B cell (primary cell): Measurements from ENCODE around the gene NLGN1. TPM values are rescaled to one million over a fixed set of nuclear protein-coding genes. Genes with fewer than 3 reads are reported as not detected.

Source experiments
- ATAC-seq: fragments of 200-7000 bp; cut with Tn5 transposase; one replicate; pipeline ENCODE4 v1.10.0; 2021; ENCODE audit warnings: low read depth, mild to moderate bottlenecking, moderate number of reproducible peaks, moderate library complexity
- CTCF ChIA-PET: fragments of 350-600 bp; sonication (Branson Sonifier 250); formaldehyde crosslinking; loops from one replicate; lab custom pipeline; 2021; ENCODE audit warnings: antibody characterized with exemption, inconsistent platforms; lab: Charles Lee
- POLR2A ChIA-PET: fragments of 350-600 bp; sonication (Branson Sonifier 250); formaldehyde crosslinking; loops from one replicate; lab custom pipeline; 2021; ENCODE audit warnings: antibody characterized with exemption; lab: Charles Lee
- DNase-seq: peaks from one replicate; pipeline ENCODE4 v3.0.0; 2013
- H2AFZ ChIP-seq: 2 replicates; pipeline ENCODE4 v1.6.1; 2012; ENCODE audit warnings: mild to moderate bottlenecking, low read depth, low read length; ENCODE audit not compliant: insufficient read depth, poor library complexity, severe bottlenecking
- H3K27ac ChIP-seq, 2 donors: 1 replicate in 1 of 2; 2 replicates in 1 of 2; pipeline ENCODE4 v1.5.1; 2012 to 2013; ENCODE audit warnings: low read length in 2 of 2, mild to moderate bottlenecking in 2 of 2, moderate library complexity in 1 of 2
- H3K27me3 ChIP-seq, 4 experiments: fragments of 200-600 bp in 1 of 4; sonication (generic) in 1 of 4; replicated peaks in 1 of 4; 1 replicate in 2 of 4; 2 replicates in 2 of 4; pipeline versions ENCODE4 v1.6.1 to v1.7.0; 2013 to 2016; ENCODE audit warnings: low read length in 3 of 4, mild to moderate bottlenecking in 2 of 4, mixed read lengths in 1 of 4, moderate library complexity in 1 of 4; ENCODE audit not compliant: insufficient read depth in 4 of 4, control insufficient read depth in 3 of 4; ENCODE audit errors: control extremely low read depth in 1 of 4
- H3K36me3 ChIP-seq, 2 experiments: replicated peaks in 1 of 2; 1 replicate in 1 of 2; 2 replicates in 1 of 2; pipeline versions ENCODE4 v1.6.1 to v1.7.1; 2013; ENCODE audit warnings: low read length in 1 of 2; ENCODE audit not compliant: insufficient read depth in 2 of 2, control insufficient read depth in 1 of 2; ENCODE audit errors: control extremely low read depth in 1 of 2, extremely low read depth in 1 of 2
- H3K4me1 ChIP-seq, 2 donors: fragments of 200-600 bp in 1 of 2; sonication (generic) in 1 of 2; 1 replicate in 1 of 2; 2 replicates in 1 of 2; pipeline versions ENCODE4 v1.5.1 to v1.6.1; 2013 to 2017; ENCODE audit warnings: low read length in 2 of 2; ENCODE audit not compliant: control insufficient read depth in 2 of 2, insufficient read depth in 2 of 2
- H3K4me2 ChIP-seq: replicated peaks from 2 replicates; pipeline ENCODE3; 2012; ENCODE audit warnings: mild to moderate bottlenecking, low read depth, low read length; ENCODE audit not compliant: poor library complexity, severe bottlenecking
- H3K4me3 ChIP-seq, 5 experiments: fragments of 200-600 bp in 1 of 5; sonication (generic) in 1 of 5; 1 replicate in 3 of 5; 2 replicates in 2 of 5; pipeline versions ENCODE4 v1.5.1 to v1.7.0; 2011 to 2016; ENCODE audit warnings: low read length in 4 of 5, mild to moderate bottlenecking in 4 of 5, low read depth in 2 of 5, control low read depth in 1 of 5, moderate library complexity in 1 of 5; ENCODE audit not compliant: insufficient read depth in 1 of 5; ENCODE audit errors: control extremely low read depth in 1 of 5, extremely low read depth in 1 of 5
- H3K79me2 ChIP-seq: fragments of 200-600 bp; sonication (generic); one replicate; pipeline ENCODE4 v1.6.0; 2016; ENCODE audit warnings: low read length; ENCODE audit not compliant: control insufficient read depth, insufficient read depth
- H3K9ac ChIP-seq: fragments of 200-600 bp; sonication (generic); 2 replicates; pipeline ENCODE4 v1.6.1; 2017; ENCODE audit warnings: mild to moderate bottlenecking, low read length, moderate library complexity
- H3K9me3 ChIP-seq, 3 donors: one replicate each; pipeline versions ENCODE4 v1.6.1 to v1.7.1; 2013; ENCODE audit warnings: low read length in 2 of 3; ENCODE audit not compliant: control insufficient read depth in 2 of 3, insufficient read depth in 1 of 3; ENCODE audit errors: control extremely low read depth in 1 of 3
- H4K20me1 ChIP-seq: 2 replicates; pipeline ENCODE4 v1.6.0; 2012; ENCODE audit warnings: mild to moderate bottlenecking, low read length; ENCODE audit not compliant: insufficient read depth, control insufficient read depth, poor library complexity, severe bottlenecking
- H3K27ac Mint-ChIP-seq: one replicate; pipeline ENCODE4 v1.8.0; 2021; ENCODE audit warnings: mixed read lengths
- H3K27me3 Mint-ChIP-seq: one replicate; pipeline ENCODE4 v1.8.0; 2021; ENCODE audit warnings: mixed read lengths
- H3K4me1 Mint-ChIP-seq: one replicate; pipeline ENCODE4 v1.8.0; 2021; ENCODE audit warnings: mixed read lengths
- H3K4me3 Mint-ChIP-seq: one replicate; pipeline ENCODE4 v1.8.0; 2021; ENCODE audit warnings: mixed read lengths
- H3K9me3 Mint-ChIP-seq: one replicate; pipeline ENCODE4 v1.8.0; 2022; ENCODE audit warnings: mixed read lengths; ENCODE audit not compliant: insufficient read depth
- CTCF ChIP-seq: fragments of 200-600 bp; IDR thresholded peaks from one replicate; pipeline ENCODE4 v1.8.0; 2022; ENCODE audit warnings: antibody characterized with exemption, mild to moderate bottlenecking
- EZH2 ChIP-seq: IDR thresholded peaks from 2 replicates; pipeline ENCODE4 v1.6.1; 2012; ENCODE audit warnings: borderline replicate concordance, low read depth, mild to moderate bottlenecking, moderate library complexity, low read length; ENCODE audit not compliant: insufficient read depth, poor library complexity, severe bottlenecking
- WGBS: methylation state at CpG from one replicate; pipeline ENCODE4 v1.1.5; 2013; ENCODE audit warnings: missing lambda C conversion rate; ENCODE audit not compliant: insufficient coverage; 5-methylcytosine and 5-hydroxymethylcytosine counted together
- intact Hi-C: fragments of 100-400 bp; cut with micrococcal nuclease; formaldehyde crosslinking; loops from one replicate; pipeline ENCODE4 v1.10.0; 2022
- polyA plus RNA-seq: library from polyadenylated mRNA; depleted of rRNA; stranded (reverse); fragments of >200 nt; gene quantifications from 2 replicates; pipeline ENCODE4 v1.2.3, GENCODE V29; 2012
- total RNA-seq, 2 donors: library from RNA; stranded (reverse); fragments of 120-200 nt in 1 of 2; gene quantifications; 1 replicate in 1 of 2; 2 replicates in 1 of 2; pipeline versions ENCODE4 v1.2.3 to v1.2.4, GENCODE V29; 2013 to 2022

Gene NLGN1
- total and polyA plus RNA-seq, 2 donors (not counting 1 experiment from before 2014, with no cell fraction given), result not detected

GRCh38 chr3:174198199-174198598 is 800.7 kb downstream of the NLGN1 start:
- Histone ChIP-seq H3K27ac (no peak overlapping the region), H3K9ac (no peak overlapping the region), H3K9me3 (no peaks in the 10 kb centered on the region), H3K4me2 (no peak overlapping the region), H3K4me1 (no peaks in the 10 kb centered on the region), H3K36me3 (no peaks in the 10 kb centered on the region), H4K20me1 (no peaks in the 10 kb centered on the region), H3K27me3 (no peaks in the 10 kb centered on the region), H3K4me3 (no peak overlapping the region), H2AFZ (no peak overlapping the region), H3K79me2 (no peaks in the 10 kb centered on the region)
- no peak for DNase-seq
- no peaks in the 10 kb centered on the region for H3K4me1 Mint-ChIP-seq
- TF ChIP-seq CTCF (no peak), EZH2 (no peak)
- no peak overlapping the region for H3K4me3 Mint-ChIP-seq
- no CpG with 5 or more reads among the region's 1 CpG for WGBS
- intact Hi-C loops, result no loop called here
- ChIA-PET CTCF (no interaction called here), POLR2A (no interaction called here)
- no peak overlapping the region for H3K27ac Mint-ChIP-seq
- H3K9me3 Mint-ChIP-seq, result no peaks in the 10 kb centered on the region
- ATAC-seq, result no peak
- H3K27me3 Mint-ChIP-seq, result no peaks in the 10 kb centered on the region

GRCh38 chr3:174199696-174200095 is 802.2 kb downstream of the NLGN1 start:
- Histone ChIP-seq H2AFZ (no peak overlapping the region), H3K4me2 (no peak overlapping the region), H3K27me3 (no peaks in the 10 kb centered on the region), H3K9me3 (no peaks in the 10 kb centered on the region), H3K79me2 (no peaks in the 10 kb centered on the region), H3K36me3 (no peaks in the 10 kb centered on the region), H3K4me3 (no peak overlapping the region), H3K4me1 (no peaks in the 10 kb centered on the region), H3K9ac (no peak overlapping the region), H4K20me1 (no peaks in the 10 kb centered on the region), H3K27ac (no peak overlapping the region)
- intact Hi-C loops, result no loop called here
- H3K27ac Mint-ChIP-seq, result no peak overlapping the region
- H3K4me1 Mint-ChIP-seq, result no peaks in the 10 kb centered on the region
- no peak overlapping the region for H3K4me3 Mint-ChIP-seq
- no peak for TF ChIP-seq EZH2
- TF ChIP-seq CTCF, result no peak
- H3K27me3 Mint-ChIP-seq, result no peaks in the 10 kb centered on the region
- no peaks in the 10 kb centered on the region for H3K9me3 Mint-ChIP-seq
- DNase-seq, result no peak
- WGBS, result no CpG with 5 or more reads among the region's 1 CpG
- ChIA-PET POLR2A (no interaction called here), CTCF (no interaction called here)
- ATAC-seq, result no peak
